ENCODE measurements around the gene MMD2. TPM values are rescaled to one million over a fixed set of nuclear protein-coding genes. Genes with fewer than 3 reads are reported as not detected.

MMD2 gene
- total and polyA plus RNA-seq, 12 donors, result not detected

DNA sequence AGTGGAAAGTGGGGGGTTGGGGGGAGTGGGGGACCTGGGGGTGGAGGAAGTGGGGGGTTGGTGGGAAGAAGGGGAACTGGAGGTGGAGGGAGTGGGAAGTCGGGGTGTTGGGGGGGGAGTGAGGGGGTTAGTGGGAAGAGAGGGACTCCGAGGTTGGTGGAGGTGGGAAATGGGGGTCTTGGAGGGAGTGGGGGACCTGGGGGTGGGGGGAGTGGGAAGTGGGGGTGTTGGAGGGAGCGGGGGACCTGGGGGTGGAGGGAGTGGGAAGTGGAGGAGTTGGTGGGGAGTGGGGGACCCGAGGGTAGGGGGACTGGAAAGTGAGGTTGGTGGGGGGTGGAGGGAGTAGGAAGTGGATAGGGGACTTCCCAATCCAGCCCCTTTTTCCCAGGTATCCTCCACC is 906 bp upstream of the MMD2 start:
- Histone ChIP-seq H3K27me3 (peaks cover 7 to 85% (median 69%) of the 10 kb centered on the region in 7 donors), H3K9me3 (no peaks in the 10 kb centered on the region), H3K4me1 (peaks cover 0 to 7% (median 4%) of the 10 kb centered on the region in 9 donors), H3K4me3 (no peak overlapping the region), H3K36me3 (no peaks in the 10 kb centered on the region), H3K27ac (no peak overlapping the region)
- no peak for DNase-seq
- TF ChIP-seq, protein P1, sequence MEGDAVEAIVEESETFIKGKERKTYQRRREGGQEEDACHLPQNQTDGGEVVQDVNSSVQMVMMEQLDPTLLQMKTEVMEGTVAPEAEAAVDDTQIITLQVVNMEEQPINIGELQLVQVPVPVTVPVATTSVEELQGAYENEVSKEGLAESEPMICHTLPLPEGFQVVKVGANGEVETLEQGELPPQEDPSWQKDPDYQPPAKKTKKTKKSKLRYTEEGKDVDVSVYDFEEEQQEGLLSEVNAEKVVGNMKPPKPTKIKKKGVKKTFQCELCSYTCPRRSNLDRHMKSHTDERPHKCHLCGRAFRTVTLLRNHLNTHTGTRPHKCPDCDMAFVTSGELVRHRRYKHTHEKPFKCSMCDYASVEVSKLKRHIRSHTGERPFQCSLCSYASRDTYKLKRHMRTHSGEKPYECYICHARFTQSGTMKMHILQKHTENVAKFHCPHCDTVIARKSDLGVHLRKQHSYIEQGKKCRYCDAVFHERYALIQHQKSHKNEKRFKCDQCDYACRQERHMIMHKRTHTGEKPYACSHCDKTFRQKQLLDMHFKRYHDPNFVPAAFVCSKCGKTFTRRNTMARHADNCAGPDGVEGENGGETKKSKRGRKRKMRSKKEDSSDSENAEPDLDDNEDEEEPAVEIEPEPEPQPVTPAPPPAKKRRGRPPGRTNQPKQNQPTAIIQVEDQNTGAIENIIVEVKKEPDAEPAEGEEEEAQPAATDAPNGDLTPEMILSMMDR (IDR thresholded peaks at IDR 0.05), result no peak
- intact Hi-C loops (cut with DNase I), result no loop called here
- 61 to 64% methylated on average over 3 of the region's 4 CpGs for WGBS, 2 donors
- ATAC-seq, result no peak

DNA sequence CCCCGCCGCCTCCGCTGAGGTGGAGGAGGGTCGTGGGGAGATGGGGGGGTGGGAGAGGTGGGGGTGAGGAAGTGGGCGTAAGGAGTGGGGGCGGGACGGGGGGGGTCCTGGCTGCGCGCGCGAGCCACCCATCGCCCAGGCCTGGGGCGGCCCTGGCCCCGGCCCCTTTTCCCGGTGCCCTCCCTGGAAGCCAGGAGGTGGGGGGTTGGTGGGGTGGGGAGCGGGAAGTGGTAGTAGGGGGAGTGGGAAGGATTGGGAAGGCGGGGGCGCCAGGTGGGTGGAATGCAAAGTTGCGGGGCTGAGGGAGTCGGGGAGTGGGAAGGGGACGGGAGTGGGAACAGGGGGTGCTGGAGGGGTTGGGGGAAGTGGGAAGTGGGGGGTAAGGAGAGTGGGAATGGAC is 319 bp upstream of the MMD2 start:
- no peak overlapping the region for H3K27ac ChIP-seq
- ATAC-seq (no peak), DNase-seq (no peak)
- intact Hi-C loops (cut with DNase I), result no loop called here
- peaks cover 7 to 90% (median 75%) of the 10 kb centered on the region in 7 donors for H3K27me3 ChIP-seq
- peak overlapping the region in 8 of 10 donors; percentile 17 to 47 (median 38) for H3K4me3 ChIP-seq
- H3K9me3 ChIP-seq, result no peaks in the 10 kb centered on the region
- peaks cover 0 to 7% (median 4%) of the 10 kb centered on the region in 9 donors for H3K4me1 ChIP-seq
- 3 to 5% methylated on average over 17 to 18 of the region's 21 CpGs for WGBS, 2 donors
- no peaks in the 10 kb centered on the region for H3K36me3 ChIP-seq
- TF ChIP-seq, protein P1 (IDR thresholded peaks at IDR 0.05), result no peak

DNA sequence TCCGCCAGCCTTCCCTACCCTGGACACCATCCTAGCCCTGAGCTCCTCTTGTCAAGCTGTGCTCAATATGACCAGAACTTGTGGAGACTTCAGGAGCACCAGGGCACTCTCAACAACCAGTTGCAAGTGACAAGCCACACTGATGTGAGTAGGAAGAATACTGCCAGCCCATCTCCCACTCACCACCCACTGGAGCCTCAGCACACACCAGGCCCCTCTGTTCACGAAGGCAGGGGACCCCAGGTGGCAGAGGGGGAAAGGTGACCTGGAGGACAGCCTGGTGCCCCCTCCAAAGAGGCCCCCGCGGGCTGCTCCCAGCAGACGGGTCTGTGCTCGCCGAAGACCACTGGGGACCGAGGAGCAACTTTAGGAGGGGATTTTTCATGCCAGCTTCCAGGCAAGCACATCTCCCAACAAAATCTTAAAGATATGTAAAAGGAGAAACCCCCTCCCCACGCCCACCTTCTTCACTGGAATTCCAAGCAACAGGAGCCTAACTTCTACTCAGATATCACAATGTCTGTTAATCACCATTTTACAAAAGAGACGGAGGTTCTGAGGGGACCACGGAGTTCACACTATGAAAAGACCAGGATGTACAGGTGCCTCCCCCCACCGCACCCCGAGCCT is 1.0 kb downstream of the MMD2 start:
- no peak overlapping the region for H3K27ac ChIP-seq
- no peaks in the 10 kb centered on the region for H3K9me3 ChIP-seq
- WGBS, 2 donors, result 20 to 22% methylated on average over 13 of the region's 13 CpGs
- no peak overlapping the region for H3K4me3 ChIP-seq
- ATAC-seq (no peak), DNase-seq (no peak)
- peaks cover 7 to 91% (median 77%) of the 10 kb centered on the region in 7 donors for H3K27me3 ChIP-seq
- intact Hi-C loops (cut with DNase I), result no loop called here
- TF ChIP-seq, protein P1 (IDR thresholded peaks at IDR 0.05), result no peak
- no peaks in the 10 kb centered on the region for H3K36me3 ChIP-seq
- peaks cover 0 to 7% (median 4%) of the 10 kb centered on the region in 9 donors for H3K4me1 ChIP-seq

DNA sequence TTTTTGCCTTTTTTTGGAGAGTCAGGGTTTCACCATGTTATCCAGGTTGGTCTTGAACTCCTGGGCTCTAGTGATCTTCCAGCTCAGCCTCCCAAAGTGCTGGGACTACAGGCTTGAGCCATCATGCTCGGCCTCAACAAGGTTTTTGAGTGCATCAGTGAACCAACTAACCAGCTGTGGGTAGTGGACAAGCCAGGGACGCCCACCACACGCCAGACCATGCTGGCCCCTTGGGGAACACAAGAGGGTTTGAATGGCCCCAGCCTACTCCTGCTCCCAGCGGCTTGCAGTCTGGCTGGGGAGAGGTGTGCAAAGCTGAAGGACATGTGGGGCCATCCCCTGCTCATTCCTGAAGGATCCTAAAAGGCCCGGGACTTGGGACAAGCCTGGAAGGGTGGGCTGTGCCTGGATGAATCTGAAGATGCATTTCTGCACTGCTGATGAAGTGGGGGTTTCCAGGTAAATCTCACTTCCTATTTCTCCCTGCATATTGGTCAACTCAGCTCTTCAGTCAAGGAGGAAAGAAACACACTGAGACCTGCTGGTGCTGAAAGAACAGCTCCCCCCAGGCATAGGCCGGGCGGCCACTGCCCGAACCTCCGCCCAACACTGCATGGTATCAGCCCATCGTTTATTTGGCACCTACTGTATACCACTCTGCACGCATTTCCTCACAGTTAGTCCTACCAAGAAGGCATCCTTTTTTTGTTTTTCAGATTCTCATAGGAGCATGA is 6.9 kb downstream of the MMD2 start:
- no peak overlapping the region for H3K27ac ChIP-seq
- peak in 1 of 8 donors; percentile 13 for ATAC-seq
- peaks cover 0 to 49% (median 37%) of the 10 kb centered on the region in 7 donors for H3K27me3 ChIP-seq
- no peak for DNase-seq
- intact Hi-C loops (cut with DNase I), result no loop called here
- no peaks in the 10 kb centered on the region for H3K4me1 ChIP-seq
- TF ChIP-seq, protein P1 (IDR thresholded peaks at IDR 0.05), result no peak
- peaks cover 0 to 11% (median 0%) of the 10 kb centered on the region in 11 donors for H3K9me3 ChIP-seq
- no peaks in the 10 kb centered on the region for H3K36me3 ChIP-seq
- H3K4me3 ChIP-seq, result no peak overlapping the region
- 37 to 38% methylated on average over 11 of the region's 11 CpGs for WGBS, 2 donors

Measured in heart right ventricle (tissue), 16 donors.